HG03108 (cell line): ENCODE data around the gene NPEPL1.
"Not testable (repeated sequence)": the region's sequence is repeated elsewhere in the genome, so short reads cannot be mapped to it uniquely, and the experiment has no call there.

Experiments
- ATAC-seq: cut with Tn5 transposase; IDR thresholded peaks from one replicate; pipeline ENCODE4 v1.9.1; 2021; ENCODE audit warnings: moderate library complexity; ENCODE audit not compliant: unreplicated experiment

The NPEPL1 gene

DNA sequence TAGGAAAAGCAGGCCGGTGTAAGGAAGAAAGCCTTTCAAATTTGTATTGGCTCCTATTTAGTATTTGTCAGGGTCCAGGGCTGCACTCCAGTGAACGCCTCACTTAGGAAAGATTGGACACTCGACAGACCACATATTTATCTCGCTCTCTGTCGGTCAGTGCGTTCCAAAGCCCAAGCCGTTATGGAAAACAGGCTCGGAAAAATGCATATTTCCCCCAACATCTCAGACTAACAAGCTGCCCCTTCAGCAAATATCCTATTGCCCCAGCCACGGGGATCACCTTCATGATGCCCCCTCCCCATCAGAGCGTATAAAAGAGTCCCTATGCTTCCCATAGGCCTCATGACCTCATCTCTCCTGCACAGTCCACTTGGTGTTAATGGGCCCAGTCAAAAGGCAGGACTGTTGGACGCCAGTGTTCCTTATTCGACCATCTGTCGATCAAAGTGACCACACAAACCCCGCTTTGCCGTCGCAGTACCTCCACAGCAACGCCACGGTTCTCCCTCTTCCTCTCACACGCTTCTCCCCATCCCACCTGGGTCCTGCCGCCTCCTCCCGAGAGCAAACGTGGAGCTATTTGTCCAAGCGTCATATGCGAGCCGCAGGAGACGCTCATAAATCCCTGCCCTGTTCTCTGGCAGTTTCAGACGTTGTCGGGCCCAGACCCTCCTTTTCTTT is 63.3 kb downstream of the NPEPL1 start:
- ATAC-seq: no peak

GRCh38 chr20:58756450-58756775 is 63.8 kb downstream of the NPEPL1 start:
- ATAC-seq: no peak

- not testable (repeated sequence) for ATAC-seq
Observed at GRCh38 chr20:58757647-58758046, 65.0 kb downstream of the NPEPL1 start.

- ATAC-seq: no peak
Observed at GRCh38 chr20:58759947-58760346, 67.3 kb downstream of the NPEPL1 start.

DNA sequence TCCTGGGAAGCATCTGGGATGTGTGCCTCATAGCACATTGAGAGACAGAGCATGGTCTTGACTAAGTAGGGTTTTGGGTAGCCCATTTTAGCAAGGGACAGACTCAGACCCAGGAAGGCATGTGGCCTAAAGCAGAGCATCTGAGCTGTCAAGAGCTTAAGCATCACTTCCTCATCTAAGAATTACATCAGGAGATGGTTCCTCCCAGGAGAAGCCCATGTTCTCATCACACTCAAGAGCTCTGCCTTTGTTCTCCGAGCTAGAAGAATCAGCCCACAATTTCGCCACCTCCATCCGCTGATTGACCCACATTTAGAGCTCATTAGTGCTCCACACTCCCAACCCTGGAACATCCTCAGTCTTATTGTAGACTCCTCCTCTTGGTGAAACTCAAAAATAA is 68.3 kb downstream of the NPEPL1 start:
- no peak for ATAC-seq

GRCh38 chr20:58762120-58762519 is 69.5 kb downstream of the NPEPL1 start:
- no peak for ATAC-seq

DNA sequence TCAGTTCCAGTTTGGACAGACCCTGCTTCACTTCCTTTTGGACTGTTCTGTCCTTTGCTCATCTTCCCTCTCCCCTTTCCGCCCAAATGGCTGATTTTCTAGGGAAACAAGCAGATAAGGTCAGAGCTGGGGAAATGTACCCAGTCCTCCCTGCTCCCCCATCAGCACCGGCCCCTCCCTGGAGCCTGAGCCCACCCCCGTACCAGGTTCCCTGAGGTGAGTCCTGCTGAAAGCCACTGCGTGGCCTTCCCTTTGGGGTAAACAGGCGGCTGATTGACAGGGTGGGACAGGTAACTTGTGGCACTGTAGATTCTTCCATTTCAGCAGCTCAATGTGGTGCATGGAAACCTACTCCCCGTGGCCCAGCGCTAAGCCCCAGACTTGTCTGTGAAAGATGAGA is 70.5 kb downstream of the NPEPL1 start:
- no peak for ATAC-seq
